ENCODE results near the gene RENBP.

RENBP gene

DNA sequence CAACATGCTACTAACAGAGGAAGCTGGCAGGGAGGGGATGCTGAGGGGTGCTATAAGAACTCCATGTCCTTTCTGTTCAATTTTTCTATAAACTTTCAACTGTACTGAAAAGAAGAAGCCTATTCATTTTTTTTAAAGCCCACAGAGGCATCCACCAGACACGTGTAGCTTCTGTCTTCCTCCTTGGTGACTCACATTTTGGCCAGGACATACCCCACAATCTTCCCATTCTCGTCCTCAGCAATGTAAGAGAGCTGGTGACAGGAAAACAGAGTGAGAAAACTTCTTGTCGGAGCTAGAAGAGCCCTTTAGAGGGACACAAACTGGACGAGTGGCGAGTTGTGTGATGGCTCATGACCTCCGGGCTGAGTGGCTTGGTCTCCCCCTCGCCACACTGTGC, 10.7 kb downstream of the RENBP start:
- DNase-seq (ENCODE audit: low read depth in 2 of 2), result no peak

DNA sequence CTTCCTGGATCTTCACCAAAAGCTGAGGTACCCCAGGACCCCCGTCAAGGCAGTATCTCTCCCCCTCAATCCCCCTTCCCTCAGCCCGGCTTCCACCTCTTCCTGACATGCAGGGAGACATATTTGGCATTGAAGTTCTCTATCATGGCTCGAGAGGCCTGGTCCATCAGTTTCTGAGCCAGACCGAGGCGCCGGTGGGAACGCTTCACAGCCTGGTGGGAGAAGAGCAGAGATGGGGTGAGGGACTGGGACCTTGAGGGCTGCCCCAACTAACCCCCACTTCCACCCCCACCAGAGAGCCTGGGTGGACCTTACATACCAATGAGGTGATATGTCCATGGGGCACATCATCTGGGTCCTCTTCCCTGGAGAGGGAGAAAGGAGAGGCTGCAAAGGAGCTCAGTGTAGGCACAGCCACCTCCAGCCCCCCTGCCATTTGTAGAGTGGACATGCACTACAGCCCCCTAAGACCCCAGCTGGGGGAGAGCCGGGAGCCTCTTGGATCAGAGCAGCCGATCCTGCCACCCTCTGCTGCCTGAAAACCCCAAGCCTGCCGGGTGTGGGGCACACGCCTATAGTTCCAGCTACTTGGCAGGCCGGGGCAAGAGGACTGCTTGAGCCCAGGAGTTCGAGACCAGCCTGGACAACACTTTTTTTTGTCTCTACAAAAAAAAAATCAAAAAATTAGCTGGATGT, 12.1 kb downstream of the RENBP start:
- no peak for DNase-seq (ENCODE audit: low read depth in 2 of 2)

DNA sequence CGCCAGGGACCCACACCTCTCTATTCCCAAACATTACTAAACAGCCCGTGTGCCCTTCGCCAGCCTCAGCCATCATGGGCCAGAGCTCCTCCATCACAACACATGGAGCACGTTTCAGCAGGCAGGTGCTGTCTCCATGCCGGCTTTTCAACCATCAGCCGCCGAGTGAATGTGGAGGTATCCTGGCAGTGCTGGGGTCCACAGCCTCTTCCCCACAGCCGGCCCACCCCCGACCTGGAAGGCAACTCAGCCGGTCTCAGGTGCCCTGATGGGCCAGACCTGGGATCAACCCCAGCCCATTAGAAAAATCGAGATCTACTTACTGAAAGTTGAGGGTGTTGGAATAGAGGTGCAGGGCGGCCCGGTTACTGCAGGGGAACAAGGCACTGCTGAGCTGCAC, 12.7 kb downstream of the RENBP start:
- no peak for DNase-seq (ENCODE audit: low read depth in 2 of 2)

DNA sequence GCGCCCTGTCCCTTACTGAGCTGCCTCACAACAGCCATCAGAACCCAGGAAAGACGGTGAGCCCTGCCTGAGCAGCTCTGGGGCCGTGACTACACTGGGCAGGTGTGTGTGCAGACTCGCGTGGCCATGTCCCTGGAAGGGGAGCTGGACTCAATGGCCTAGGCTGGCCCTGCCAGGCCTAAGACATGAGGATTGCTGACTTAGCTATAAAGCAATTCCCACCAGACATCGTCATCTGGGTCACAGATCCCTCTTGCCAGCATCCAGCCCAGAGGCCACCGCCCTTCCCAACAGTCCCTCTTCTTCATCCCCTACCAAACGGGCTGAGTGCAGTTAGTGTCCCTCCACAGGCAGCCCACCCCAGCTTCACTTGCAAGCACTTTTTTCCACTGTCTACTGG, 13.3 kb downstream of the RENBP start:
- DNase-seq (ENCODE audit: low read depth in 2 of 2), result no peak

DNA sequence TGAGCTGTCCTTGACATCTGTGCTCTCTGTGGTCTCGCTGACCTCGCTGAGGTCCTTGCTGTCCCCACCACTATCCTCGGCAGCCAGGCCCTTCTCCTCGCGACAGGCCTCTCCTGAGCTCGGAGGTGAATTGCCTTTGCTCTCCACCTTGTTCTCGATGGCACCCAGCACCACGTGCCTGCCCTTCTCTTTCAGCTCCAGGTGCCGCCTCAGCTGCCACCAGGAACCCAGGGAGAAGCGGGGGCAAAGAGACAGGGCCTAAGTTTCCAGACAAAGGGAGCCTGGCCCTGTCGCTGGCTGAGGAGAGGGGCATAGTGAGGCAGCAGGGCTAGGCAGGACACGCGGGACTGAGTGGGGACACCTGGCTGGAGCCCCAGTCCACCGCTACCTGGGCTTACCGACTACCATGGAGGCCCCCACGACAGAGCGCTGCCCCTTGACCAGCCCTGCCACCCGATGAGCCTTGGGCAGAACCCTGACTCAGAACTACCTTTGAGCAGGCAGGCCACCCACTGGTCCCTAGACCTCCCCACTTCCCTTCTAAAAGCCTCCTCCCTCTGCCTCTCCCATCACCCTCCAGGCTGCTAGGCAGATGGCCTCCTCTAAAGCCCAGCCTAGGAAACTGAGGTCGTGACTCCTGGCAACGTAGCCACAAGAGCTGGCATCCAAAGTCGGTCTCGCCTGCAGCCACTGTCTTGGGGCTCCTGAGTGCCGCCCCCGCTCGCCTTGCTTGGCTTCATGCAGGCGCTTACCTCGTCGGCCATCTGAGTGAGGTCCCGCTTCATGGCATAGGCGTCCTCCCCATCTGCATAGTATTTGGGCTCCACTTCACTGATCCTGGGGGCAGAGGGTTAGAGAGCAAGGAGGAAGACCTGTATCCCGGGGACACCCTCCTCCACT, 14.2 kb downstream of the RENBP start:
- no peak for DNase-seq (ENCODE audit: low read depth in 2 of 2)

- DNase-seq (ENCODE audit: low read depth in 2 of 2), result no peak
These were observed 14.9 kb downstream of the RENBP start for GRCh38 chrX:153929576-153929975.

- no peak for DNase-seq (ENCODE audit: low read depth in 2 of 2)
These were observed 15.6 kb downstream of the RENBP start for GRCh38 chrX:153928846-153929245.

DNA sequence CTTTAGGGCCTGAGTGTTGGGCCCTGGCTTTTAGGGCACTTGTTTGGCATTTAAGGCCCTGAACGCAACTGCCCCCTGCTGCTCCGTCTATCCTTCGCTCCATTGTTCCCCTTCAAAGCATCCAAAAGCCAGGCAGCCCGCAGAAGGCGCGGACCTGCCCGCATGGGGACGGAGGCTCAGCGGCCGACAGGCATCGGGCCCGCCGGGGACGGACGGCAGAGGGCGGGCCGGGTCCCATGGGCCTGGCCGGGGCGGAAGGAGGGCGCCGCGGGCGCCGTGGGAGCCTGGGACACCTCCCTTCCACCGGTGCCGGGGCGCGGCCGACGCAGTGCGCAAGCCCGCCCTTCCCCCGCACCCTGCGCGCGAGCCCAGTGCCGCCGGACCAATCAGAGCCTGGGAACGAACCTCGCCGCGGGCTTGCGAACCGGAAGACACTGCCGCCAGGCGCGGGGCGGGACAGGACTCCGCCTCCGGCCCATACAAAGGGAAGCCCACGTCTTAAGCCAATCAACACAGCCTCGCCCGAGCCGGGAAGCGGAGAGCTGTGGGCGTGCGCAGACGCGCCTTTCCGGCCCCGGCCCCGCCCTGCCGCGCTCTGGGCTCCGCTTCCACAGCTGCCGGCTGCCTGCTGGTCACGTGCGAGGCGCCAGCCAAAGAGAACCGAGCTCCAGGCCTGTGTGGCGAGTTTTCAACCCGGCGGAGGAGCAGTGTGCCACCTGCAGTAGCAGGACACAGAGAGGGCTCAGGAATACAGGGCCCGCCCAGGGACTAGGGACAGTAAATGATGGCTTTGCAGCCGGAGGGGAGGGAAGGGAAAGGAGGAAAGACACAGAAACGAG, 16.3 kb downstream of the RENBP start:
- peak; percentile 90 to 94 for DNase-seq (ENCODE audit: low read depth in 2 of 2)

DNA sequence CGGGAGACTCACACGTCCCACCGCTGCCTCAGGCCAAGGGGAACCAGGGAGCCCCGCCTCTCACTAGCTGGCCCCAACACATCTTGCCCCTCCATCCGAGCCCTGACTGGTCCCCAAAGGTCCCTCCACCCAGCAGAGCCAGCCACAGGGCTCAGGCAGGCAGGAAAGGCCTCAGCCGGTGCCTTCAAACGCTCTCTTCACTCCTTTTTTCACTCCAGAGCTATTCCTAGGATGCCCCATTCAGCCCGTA, 16.8 kb downstream of the RENBP start:
- no peak for DNase-seq (ENCODE audit: low read depth in 2 of 2)

- peak; percentile 62 to 66 for DNase-seq (ENCODE audit: low read depth in 2 of 2)
These were observed 17.4 kb downstream of the RENBP start for GRCh38 chrX:153926858-153927671.

DNA sequence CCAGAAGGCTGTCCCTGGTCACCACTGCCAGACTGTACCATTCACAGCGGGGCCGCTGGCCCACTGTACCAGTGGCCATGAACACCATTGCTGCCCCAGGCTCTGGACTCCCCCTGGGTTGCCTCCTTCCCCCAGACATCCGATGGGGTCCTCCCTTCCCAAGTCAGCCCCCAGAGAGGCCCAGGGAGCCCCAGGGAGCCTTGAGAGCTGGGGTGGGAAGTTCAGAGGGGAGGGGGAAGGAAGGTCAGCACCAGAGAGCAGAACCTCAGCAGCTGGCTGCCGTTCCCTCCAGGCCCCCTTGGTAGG, 17.9 kb downstream of the RENBP start:
- no peak for DNase-seq (ENCODE audit: low read depth in 2 of 2)

DNA sequence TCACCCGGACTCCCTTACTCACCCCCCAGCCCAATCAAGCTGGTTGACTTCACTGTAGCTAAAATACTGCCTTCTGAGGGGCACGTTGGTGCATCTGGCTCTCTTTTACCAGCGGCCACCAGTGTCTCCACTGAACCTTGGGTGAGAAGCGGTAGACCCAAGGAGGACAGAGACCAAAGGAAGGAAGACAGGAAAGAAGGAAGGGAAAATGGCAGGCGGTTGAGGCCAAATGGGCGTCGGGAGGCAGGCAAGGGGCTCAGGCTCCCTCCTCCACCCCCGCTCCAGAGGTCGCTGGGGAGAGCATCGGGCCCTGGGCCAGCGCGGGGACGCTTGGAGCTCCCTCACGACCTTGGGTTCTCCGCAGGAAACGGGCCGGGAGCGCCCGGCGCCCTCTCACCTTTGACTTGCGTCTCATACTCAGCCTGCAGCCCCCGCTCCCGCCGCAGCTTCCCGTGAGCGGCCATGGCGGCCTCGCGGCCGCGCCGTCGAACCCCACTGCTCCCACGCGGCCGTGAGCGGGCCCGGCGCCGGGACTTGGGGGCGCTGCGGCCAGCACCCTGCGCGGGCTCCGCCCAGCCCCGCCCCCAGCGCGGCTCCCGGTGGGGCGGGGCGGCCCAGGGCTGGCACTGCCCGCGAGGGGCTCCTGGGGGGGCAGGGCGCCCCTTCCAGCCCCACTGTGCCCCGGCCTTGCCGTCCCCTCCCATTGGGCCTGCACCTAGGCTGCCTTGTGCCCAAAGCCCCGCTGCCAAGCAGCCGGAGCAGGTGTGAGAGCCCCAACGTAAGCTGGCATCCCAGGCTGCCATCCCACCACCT, 18.5 kb downstream of the RENBP start, which contains the start of gene ARHGAP4:
TSS of gene ARHGAP4 (minus strand) at position 526 of the 813 bp plus-strand sequence. CDS start at position 464, 62 bp downstream.
- peak; percentile 52 to 56 for DNase-seq (ENCODE audit: low read depth in 2 of 2)

DNA sequence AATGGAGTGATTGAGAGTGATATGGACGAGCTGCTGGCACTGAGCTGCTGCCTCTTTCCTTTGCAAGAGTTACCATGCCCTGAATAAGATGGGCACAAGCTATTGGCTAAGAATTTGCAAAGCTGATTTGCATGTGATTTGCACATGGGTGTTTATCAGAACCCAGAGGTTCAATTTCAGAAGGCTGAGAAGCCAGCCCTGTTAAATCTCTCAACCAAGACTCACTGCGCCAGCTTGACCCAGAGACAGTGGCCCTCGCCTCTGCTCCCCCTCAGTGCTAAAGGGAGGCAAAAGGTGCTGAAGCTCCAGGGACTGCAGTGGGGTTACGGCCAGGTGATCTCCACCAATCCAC, 19.1 kb downstream of the RENBP start:
- DNase-seq (ENCODE audit: low read depth in 2 of 2), result no peak

GRCh38 chrX:153924149-153924861, 20.1 kb downstream of the RENBP start:
- no peak for DNase-seq (ENCODE audit: low read depth in 2 of 2)

- DNase-seq (ENCODE audit: low read depth in 2 of 2), result no peak
These were observed 21.2 kb downstream of the RENBP start for GRCh38 chrX:153922932-153923857.

DNA sequence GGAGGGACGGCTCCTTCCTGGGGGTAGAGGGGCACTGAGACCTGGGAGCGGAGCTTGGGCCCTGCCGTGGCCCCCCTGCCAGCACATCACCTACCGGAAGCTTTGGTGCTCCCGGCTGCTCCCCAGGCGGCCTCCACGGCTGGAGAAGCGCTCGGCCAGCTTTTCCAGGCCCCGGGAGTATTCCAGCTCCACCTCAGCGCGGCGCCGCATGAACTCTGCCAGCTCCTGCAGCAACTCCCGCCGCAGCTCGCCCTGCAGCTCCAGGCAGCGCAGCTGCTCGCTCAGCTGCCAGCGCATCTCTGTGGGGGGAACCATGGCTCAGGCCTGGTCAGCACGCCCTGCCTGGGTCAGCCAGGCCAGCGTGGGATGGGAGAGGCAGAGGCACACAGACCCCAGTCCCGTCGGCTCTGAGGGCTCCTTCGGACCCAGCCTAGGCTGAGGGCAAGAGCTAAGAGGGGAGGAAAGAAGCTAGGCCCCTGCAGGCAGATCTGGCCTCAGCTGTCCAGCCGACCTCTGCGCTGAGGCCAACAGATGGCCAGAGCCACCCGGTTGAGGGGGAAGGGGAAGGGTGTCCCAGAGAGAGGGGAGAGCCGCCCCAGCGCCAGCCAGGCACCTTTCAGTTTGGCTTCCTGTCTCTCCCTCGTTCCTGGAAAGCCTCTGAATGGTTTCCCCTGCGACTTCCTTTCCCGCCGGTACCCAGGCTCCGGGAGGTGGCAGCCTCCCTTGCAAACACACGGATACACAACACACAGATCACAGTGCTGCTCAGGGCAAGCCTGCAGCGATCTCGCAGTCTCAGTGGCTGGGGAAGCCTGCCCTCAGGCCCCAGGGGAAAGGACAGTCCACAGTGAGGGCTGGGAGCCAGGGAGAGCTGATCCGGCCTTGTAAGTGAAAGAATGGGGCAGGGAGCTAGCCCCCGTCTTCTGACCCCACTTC, 22.7 kb downstream of the RENBP start:
- DNase-seq (ENCODE audit: low read depth in 2 of 2), result no peak

GRCh38 chrX:153921070-153921469, 23.4 kb downstream of the RENBP start:
- DNase-seq (ENCODE audit: low read depth in 2 of 2), result no peak

- DNase-seq (ENCODE audit: low read depth in 2 of 2), result no peak
These were observed 23.9 kb downstream of the RENBP start for GRCh38 chrX:153920546-153920945.

Data from stimulated activated CD8-positive, alpha-beta memory T cell treated with anti-CD3 and anti-CD28 coated beads, Interleukin-15, amount 100 ng/mL, for 48 hours (primary cell).